22Rv1 (cell line): Measurements from ENCODE around the gene ACKR3.

Experiments used
- H3K27ac ChIP-seq: fragments of 450-650 bp; 2 replicates; pipeline ENCODE4 v1.5.1; 2017
- CTCF ChIP-seq: fragments of 450-650 bp; IDR thresholded peaks from 2 replicates; pipeline ENCODE4 v1.5.1; 2017; ENCODE audit warnings: mild to moderate bottlenecking
- ZFX ChIP-seq: fragments of 450-650 bp; IDR thresholded peaks from 2 replicates; pipeline ENCODE4 v1.6.1; 2017; ENCODE audit warnings: antibody characterized with exemption, borderline replicate concordance

Gene ACKR3

GRCh38 chr2:236553522-236553921 lies 16.1 kb upstream of the ACKR3 start:
- H3K27ac ChIP-seq: no peak overlapping the region
- TF ChIP-seq CTCF (no peak), ZFX (no peak)

- H3K27ac ChIP-seq: no peak overlapping the region
- TF ChIP-seq ZFX (no peak), CTCF (no peak)
Measured at GRCh38 chr2:236554629-236555282, 14.9 kb upstream of the ACKR3 start.

- no peak overlapping the region for H3K27ac ChIP-seq
Measured at GRCh38 chr2:236555481-236555880, 14.1 kb upstream of the ACKR3 start.

GRCh38 chr2:236557306-236558030 lies 12.2 kb upstream of the ACKR3 start:
- H3K27ac ChIP-seq: no peak overlapping the region
- TF ChIP-seq CTCF: no peak
- TF ChIP-seq ZFX: no peak

More at GRCh38 chr2:236555481-236555880, 14.1 kb upstream of the ACKR3 start:
- TF ChIP-seq CTCF (no peak), ZFX (no peak)

GRCh38 chr2:236558036-236558435 lies 11.6 kb upstream of the ACKR3 start:
- no peak overlapping the region for H3K27ac ChIP-seq
- no peak for TF ChIP-seq CTCF
- no peak for TF ChIP-seq ZFX

GRCh38 chr2:236558993-236559978 lies 10.3 kb upstream of the ACKR3 start:
- H3K27ac ChIP-seq: no peak overlapping the region
- no peak for TF ChIP-seq ZFX
- TF ChIP-seq CTCF: no peak
